GM10248 (cell line): ENCODE measurements around the gene MED26.
A peak's percentile ranks its signal among the peaks of the same experiment; 100 is the strongest.

Experiments
- CTCF ChIA-PET: fragments of 300-600 bp; sonication (Branson Sonifier 250); formaldehyde crosslinking; extraction: SDS; loops from one replicate; lab custom pipeline; 2021; ENCODE audit warnings: antibody characterized with exemption; lab: Yijun Ruan, JAX
- POLR2A ChIA-PET: fragments of 350-650 bp; sonication (Branson Sonifier 250); formaldehyde crosslinking; extraction: SDS; loops from one replicate; lab custom pipeline; 2020; ENCODE audit warnings: antibody characterized with exemption; lab: Yijun Ruan, JAX
- DNase-seq: peaks from one replicate; pipeline ENCODE4 v3.0.0; 2012; ENCODE audit errors: extremely low spot score
- CTCF ChIP-seq: IDR thresholded peaks from 2 replicates; pipeline ENCODE4 v1.5.1; 2012; ENCODE audit warnings: mild to moderate bottlenecking, low read depth; ENCODE audit errors: extremely low read depth, missing control alignments, control extremely low read depth

The MED26 gene

DNA sequence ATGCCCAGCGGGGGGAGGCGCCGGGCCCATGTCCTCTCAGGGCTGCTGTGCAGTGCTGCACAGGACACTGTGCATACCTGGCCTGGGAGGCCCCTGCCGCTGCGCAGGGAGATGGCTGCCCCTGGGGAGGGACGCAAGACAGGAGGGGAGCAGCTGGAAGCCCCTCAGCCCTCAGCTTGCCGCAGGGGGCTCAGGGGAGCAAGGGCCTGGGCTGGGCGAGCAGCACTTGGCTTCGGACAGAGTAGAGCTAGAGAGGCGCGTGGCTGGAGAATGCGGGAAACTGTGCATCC lies 96.7 kb downstream of the MED26 start:
- ChIA-PET CTCF (no interaction called here), POLR2A (no interaction called here)
- DNase-seq = no peak
- no peak for TF ChIP-seq CTCF

- TF ChIP-seq CTCF = no peak
- CTCF ChIA-PET = no interaction called here
- DNase-seq = no peak
- POLR2A ChIA-PET = interaction anchor here (0.6 kb wide), 1 partner anchor 113 kb away, joined by 5 read pairs; no protein-coding TSS in a partner anchor
Measured at GRCh38 chr19:16530540-16531379, 97.2 kb downstream of the MED26 start.

DNA sequence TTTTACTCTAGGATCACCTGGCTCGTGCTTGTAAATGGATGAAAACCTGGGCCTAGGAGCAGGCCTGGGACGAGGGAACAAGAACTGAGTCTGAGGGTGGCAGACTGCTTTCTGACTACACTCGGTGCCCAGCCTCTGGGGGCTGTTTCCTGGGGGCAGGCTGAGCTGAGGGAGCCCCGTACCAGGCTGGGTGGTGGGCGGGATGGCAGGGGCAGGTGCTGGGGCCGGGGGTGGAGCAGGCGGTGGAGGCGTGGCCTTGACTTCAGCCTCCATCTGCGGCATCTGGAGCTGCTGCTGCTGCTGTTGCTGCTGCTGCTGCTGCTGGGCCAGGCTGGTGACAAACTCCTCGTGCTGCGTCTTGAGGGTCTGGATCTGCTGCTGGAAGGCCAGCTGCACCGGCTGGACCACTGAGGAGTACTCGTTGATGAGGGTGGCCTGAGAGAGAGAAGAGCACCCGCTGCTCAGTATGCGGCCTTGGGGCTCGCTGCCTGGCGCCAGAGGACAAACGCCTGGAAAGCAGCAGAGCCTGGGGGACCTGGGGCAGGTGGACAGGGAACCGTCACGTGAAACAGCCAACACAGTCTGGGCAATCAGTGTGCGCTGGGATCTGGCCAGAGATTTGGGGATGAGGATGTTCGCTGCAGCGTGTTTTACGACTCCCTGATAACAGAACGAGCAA lies 98.4 kb downstream of the MED26 start:
- POLR2A ChIA-PET = no interaction called here
- TF ChIP-seq CTCF = no peak
- DNase-seq = no peak
- CTCF ChIA-PET = interaction anchor here (2.0 kb wide), 1 partner anchor 11 kb away, joined by 4 read pairs; no protein-coding TSS in a partner anchor

DNA sequence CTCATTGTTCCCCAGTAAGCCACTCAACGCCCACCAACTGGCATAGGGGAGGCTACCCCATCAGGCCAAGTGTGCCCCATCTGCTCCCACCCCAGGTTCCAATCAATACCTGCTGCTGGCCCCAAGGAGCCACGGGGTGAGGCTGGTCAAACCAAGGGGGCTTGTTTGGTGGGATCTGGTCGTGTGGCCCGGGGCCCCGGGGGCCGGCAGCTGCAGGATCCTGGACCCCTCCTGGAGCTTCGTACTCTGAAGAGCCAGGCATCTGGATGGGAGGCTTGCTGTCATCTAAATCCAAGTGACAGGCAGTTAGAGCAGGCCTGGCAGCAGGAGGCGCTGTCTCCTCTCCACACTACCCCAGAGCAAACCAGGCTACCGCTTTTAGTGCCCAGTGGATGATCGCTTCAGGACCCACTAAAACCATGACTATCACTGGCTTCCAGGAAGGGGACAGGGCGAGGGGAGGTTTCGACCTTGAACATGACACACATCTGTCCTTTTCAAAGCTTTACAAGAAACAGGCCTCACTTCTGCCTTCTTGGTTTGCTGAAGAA lies 100.0 kb downstream of the MED26 start:
- ChIA-PET POLR2A (no interaction called here), CTCF (interaction anchor here (0.7 to 2.0 kb wide), 7 partner anchors 8 to 97 kb away, joined by 3 to 5 read pairs (median 4); no protein-coding TSS in a partner anchor)
- no peak for DNase-seq
- TF ChIP-seq CTCF = peak; percentile 39

- CTCF ChIA-PET = interaction anchor here (0.7 to 1.8 kb wide), 6 partner anchors 8 to 98 kb away, joined by 3 to 5 read pairs (median 4); no protein-coding TSS in a partner anchor
- TF ChIP-seq CTCF = no peak
- POLR2A ChIA-PET = no interaction called here
- DNase-seq = no peak
Measured at GRCh38 chr19:16527334-16527935, 100.6 kb downstream of the MED26 start.
